Esophagus muscularis mucosa (tissue), 4 donors: ENCODE results near the gene STXBP6.

Experiments
- EP300 ChIP-seq: sonication (generic); formaldehyde crosslinking; IDR thresholded peaks from one replicate; pipeline ENCODE4 v1.6.1; 2017; ENCODE audit warnings: antibody characterized with exemption
- POLR2A ChIP-seq: fragments of 450-650 bp; IDR thresholded peaks from one replicate; pipeline ENCODE4 v1.6.1; 2017; ENCODE audit warnings: antibody characterized with exemption, moderate library complexity, mild to moderate bottlenecking, low read depth
- POLR2AphosphoS5 ChIP-seq, 2 donors: sonication (generic); formaldehyde crosslinking; IDR thresholded peaks; one replicate each; pipeline ENCODE4 v1.6.1; 2017; ENCODE audit warnings: antibody characterized with exemption in 2 of 2
- TF ChIP-seq, protein P1 (sequence below), 3 experiments: fragments of 200-600 bp in 2 of 3; fragments of 450-650 bp in 1 of 3; sonication (generic) in 2 of 3; IDR thresholded peaks; one replicate each; pipeline ENCODE4 v1.5.1; 2017 to 2019; ENCODE audit warnings: antibody characterized with exemption in 3 of 3, mild to moderate bottlenecking in 2 of 3, moderate library complexity in 1 of 3

GRCh38 chr14:24954700-24955037, 95.3 kb downstream of the STXBP6 start:
- TF ChIP-seq POLR2A, result no peak
- TF ChIP-seq, protein P1, sequence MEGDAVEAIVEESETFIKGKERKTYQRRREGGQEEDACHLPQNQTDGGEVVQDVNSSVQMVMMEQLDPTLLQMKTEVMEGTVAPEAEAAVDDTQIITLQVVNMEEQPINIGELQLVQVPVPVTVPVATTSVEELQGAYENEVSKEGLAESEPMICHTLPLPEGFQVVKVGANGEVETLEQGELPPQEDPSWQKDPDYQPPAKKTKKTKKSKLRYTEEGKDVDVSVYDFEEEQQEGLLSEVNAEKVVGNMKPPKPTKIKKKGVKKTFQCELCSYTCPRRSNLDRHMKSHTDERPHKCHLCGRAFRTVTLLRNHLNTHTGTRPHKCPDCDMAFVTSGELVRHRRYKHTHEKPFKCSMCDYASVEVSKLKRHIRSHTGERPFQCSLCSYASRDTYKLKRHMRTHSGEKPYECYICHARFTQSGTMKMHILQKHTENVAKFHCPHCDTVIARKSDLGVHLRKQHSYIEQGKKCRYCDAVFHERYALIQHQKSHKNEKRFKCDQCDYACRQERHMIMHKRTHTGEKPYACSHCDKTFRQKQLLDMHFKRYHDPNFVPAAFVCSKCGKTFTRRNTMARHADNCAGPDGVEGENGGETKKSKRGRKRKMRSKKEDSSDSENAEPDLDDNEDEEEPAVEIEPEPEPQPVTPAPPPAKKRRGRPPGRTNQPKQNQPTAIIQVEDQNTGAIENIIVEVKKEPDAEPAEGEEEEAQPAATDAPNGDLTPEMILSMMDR (IDR thresholded peaks at IDR 0.05), result no peak
- TF ChIP-seq EP300, result no peak
- TF ChIP-seq POLR2AphosphoS5 (IDR thresholded peaks at IDR 0.05), result no peak
